CD8-positive, alpha-beta memory T cell (primary cell): Measurements from ENCODE around the gene ESRRB. TPM values are rescaled to one million over a fixed set of nuclear protein-coding genes. Genes with fewer than 3 reads are reported as not detected.

Experiments used
- CTCF ChIA-PET: fragments of 350-600 bp; sonication (Branson Sonifier 250); formaldehyde crosslinking; loops from one replicate; lab custom pipeline; 2021; ENCODE audit warnings: antibody characterized with exemption; lab: Charles Lee
- POLR2A ChIA-PET: fragments of 350-600 bp; sonication (Branson Sonifier 250); formaldehyde crosslinking; loops from one replicate; lab custom pipeline; 2021; ENCODE audit warnings: antibody characterized with exemption; lab: Charles Lee
- DNase-seq, 5 donors: peaks; one replicate each; pipeline versions ENCODE4 v3.0.0 to v3.0.0-alpha.2; 2020 to 2022; ENCODE audit warnings: mixed read lengths in 1 of 5
- H3K27ac ChIP-seq: one replicate; pipeline ENCODE4 v1.7.0; 2013; ENCODE audit warnings: low read depth, mild to moderate bottlenecking, low read length, moderate library complexity
- H3K27me3 ChIP-seq: 2 replicates; pipeline ENCODE4 v1.7.0; 2013; ENCODE audit warnings: low read length, mild to moderate bottlenecking; ENCODE audit not compliant: insufficient read depth, poor library complexity, severe bottlenecking
- H3K36me3 ChIP-seq: 2 replicates; pipeline ENCODE4 v1.7.0; 2013; ENCODE audit warnings: mild to moderate bottlenecking, low read length, moderate library complexity; ENCODE audit not compliant: insufficient read depth
- H3K4me1 ChIP-seq: 2 replicates; pipeline ENCODE4 v1.7.0; 2013; ENCODE audit warnings: mild to moderate bottlenecking, low read length, moderate library complexity; ENCODE audit not compliant: insufficient read depth
- H3K4me3 ChIP-seq: 2 replicates; pipeline ENCODE4 v1.7.0; 2013; ENCODE audit warnings: mild to moderate bottlenecking, low read length
- H3K9me3 ChIP-seq: 2 replicates; pipeline ENCODE4 v1.7.0; 2013; ENCODE audit warnings: mild to moderate bottlenecking, low read length
- H3K27ac Mint-ChIP-seq, 8 donors: one replicate each; pipeline ENCODE4 v1.8.0; 2020 to 2021; ENCODE audit warnings: mixed read lengths in 8 of 8, mild to moderate bottlenecking in 6 of 8, inconsistent platforms in 3 of 8, moderate library complexity in 3 of 8
- H3K27me3 Mint-ChIP-seq, 2 donors: one replicate each; pipeline ENCODE4 v1.8.0; 2020 to 2021; ENCODE audit warnings: mixed read lengths in 2 of 2, mild to moderate bottlenecking in 1 of 2, moderate library complexity in 1 of 2
- H3K36me3 Mint-ChIP-seq, 3 donors: one replicate each; pipeline ENCODE4 v1.8.0; 2020 to 2021; ENCODE audit warnings: mixed read lengths in 3 of 3, inconsistent platforms in 1 of 3, mild to moderate bottlenecking in 1 of 3
- H3K4me1 Mint-ChIP-seq, 3 donors: one replicate each; pipeline ENCODE4 v1.8.0; 2020 to 2021; ENCODE audit warnings: mixed read lengths in 3 of 3, inconsistent platforms in 1 of 3, mild to moderate bottlenecking in 1 of 3
- H3K4me3 Mint-ChIP-seq, 7 donors: one replicate each; pipeline ENCODE4 v1.8.0; 2020 to 2021; ENCODE audit warnings: mixed read lengths in 7 of 7, mild to moderate bottlenecking in 6 of 7, moderate library complexity in 4 of 7, inconsistent platforms in 2 of 7
- H3K9me3 Mint-ChIP-seq, 5 donors: one replicate each; pipeline ENCODE4 v1.8.0; 2020 to 2022; ENCODE audit warnings: mixed read lengths in 5 of 5, mild to moderate bottlenecking in 3 of 5, moderate library complexity in 2 of 5, inconsistent platforms in 1 of 5
- polyA plus RNA-seq: library from polyadenylated mRNA; unstranded; fragments of 300-500 nt; fragmentation: Illumina TruSeq; gene quantifications from one replicate; pipeline ENCODE4 v1.2.3, GENCODE V29; 2021
- total RNA-seq, 2 experiments: library from RNA; stranded (reverse); gene quantifications; one replicate each; pipeline ENCODE4 v1.2.3, GENCODE V29; 2021

ESRRB gene
- total and polyA plus RNA-seq, 3 experiments from 2014 or later: not detected

DNA sequence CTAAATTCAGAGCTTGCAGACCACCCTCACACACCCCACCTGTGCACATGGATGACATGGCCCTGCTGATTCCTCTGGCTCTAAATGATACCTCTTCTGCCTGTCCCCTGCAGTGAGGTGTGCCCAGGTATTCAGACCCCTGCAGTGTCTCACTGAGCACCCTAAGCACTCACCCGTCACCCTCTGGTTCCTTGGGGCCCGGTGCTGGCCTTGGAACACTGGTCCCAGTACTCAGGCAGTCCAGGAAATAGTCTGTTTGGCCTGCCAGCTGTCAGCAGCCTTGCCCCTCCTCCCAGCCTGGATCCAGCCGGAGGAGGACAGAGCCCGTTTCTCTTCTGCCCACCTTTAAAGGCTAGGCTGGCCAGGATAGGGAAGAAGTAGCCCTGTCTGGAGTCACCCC, 44.9 kb downstream of the ESRRB start:
- H3K27ac ChIP-seq: no peak overlapping the region
- peaks cover 14 to 21% of the 10 kb centered on the region in 2 donors for H3K27me3 Mint-ChIP-seq
- H3K4me3 Mint-ChIP-seq: peak overlapping the region in 1 of 7 donors; percentile 74
- no peaks in the 10 kb centered on the region for H3K36me3 ChIP-seq
- POLR2A ChIA-PET: no interaction called here
- H3K4me3 ChIP-seq: no peak overlapping the region
- peaks cover 0 to 3% (median 0%) of the 10 kb centered on the region in 3 donors for H3K36me3 Mint-ChIP-seq
- CTCF ChIA-PET: no interaction called here
- no peaks in the 10 kb centered on the region for H3K27me3 ChIP-seq
- H3K9me3 ChIP-seq: no peaks in the 10 kb centered on the region
- H3K4me1 Mint-ChIP-seq: no peaks in the 10 kb centered on the region
- H3K9me3 Mint-ChIP-seq: peaks cover 0 to 2% (median 0%) of the 10 kb centered on the region in 5 donors
- H3K27ac Mint-ChIP-seq: no peak overlapping the region
- H3K4me1 ChIP-seq: no peaks in the 10 kb centered on the region
- no peak for DNase-seq

DNA sequence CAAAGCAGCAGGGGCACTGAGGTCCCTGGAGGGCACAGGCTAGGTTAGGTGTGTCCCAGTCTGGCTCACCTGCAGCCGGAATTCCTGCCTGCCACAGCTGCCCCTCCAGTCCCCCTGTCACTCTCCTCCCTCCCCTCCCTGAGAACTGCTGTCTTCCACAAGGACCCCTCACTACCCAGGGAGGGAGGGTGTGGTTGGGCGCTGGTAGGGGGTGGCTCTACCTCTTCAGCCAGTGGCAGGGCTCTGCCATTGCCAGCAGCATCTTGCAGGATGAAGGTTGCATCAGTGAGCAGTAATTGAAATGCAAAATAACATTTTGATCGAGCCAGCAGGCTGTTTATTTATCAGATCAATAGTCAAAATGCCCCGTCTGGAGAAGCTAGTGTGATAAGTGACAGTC, 45.7 kb downstream of the ESRRB start:
- Mint-ChIP-seq H3K4me1 (no peaks in the 10 kb centered on the region), H3K27me3 (peaks cover 10 to 17% of the 10 kb centered on the region in 2 donors), H3K9me3 (peaks cover 0 to 4% (median 0%) of the 10 kb centered on the region in 5 donors), H3K36me3 (peaks cover 0 to 3% (median 0%) of the 10 kb centered on the region in 3 donors), H3K27ac (peak overlapping the region in 1 of 8 donors; percentile 84), H3K4me3 (no peak overlapping the region)
- no peak for DNase-seq
- H3K9me3 ChIP-seq: no peaks in the 10 kb centered on the region
- ChIA-PET CTCF (no interaction called here), POLR2A (no interaction called here)
- H3K4me1 ChIP-seq: no peaks in the 10 kb centered on the region
- no peaks in the 10 kb centered on the region for H3K36me3 ChIP-seq
- H3K27ac ChIP-seq: no peak overlapping the region
- no peaks in the 10 kb centered on the region for H3K27me3 ChIP-seq
- no peak overlapping the region for H3K4me3 ChIP-seq

DNA sequence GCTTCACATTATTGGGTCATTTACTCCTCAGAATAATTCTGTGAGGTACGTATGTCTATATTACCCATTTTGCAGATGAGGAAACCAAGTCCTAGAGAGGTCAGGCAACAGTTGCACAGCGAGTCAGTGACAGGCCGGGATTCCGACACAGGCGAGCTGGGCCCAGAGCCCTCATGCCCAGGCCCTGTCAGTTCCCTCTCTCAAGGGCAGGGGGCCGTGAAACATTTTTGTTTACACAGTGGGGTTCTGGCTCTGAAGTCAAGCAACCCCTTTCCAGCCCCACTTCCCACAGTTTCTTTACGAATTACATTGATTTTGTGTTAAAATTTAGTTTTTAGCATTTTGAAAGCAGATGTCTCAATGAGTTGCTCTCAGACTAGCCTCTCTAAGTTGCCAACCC, 46.7 kb downstream of the ESRRB start:
- H3K4me3 Mint-ChIP-seq: no peak overlapping the region
- no peaks in the 10 kb centered on the region for H3K27me3 ChIP-seq
- peaks cover 0 to under 1% (median 0%) of the 10 kb centered on the region in 3 donors for H3K36me3 Mint-ChIP-seq
- H3K27me3 Mint-ChIP-seq: peaks cover 6 to 7% of the 10 kb centered on the region in 2 donors
- H3K4me3 ChIP-seq: no peak overlapping the region
- no peaks in the 10 kb centered on the region for H3K36me3 ChIP-seq
- H3K9me3 Mint-ChIP-seq: peaks cover 0 to 6% (median 0%) of the 10 kb centered on the region in 5 donors
- POLR2A ChIA-PET: no interaction called here
- H3K4me1 Mint-ChIP-seq: no peaks in the 10 kb centered on the region
- CTCF ChIA-PET: no interaction called here
- H3K9me3 ChIP-seq: no peaks in the 10 kb centered on the region
- no peak overlapping the region for H3K27ac Mint-ChIP-seq
- no peak for DNase-seq
- H3K4me1 ChIP-seq: no peaks in the 10 kb centered on the region
- no peak overlapping the region for H3K27ac ChIP-seq

DNA sequence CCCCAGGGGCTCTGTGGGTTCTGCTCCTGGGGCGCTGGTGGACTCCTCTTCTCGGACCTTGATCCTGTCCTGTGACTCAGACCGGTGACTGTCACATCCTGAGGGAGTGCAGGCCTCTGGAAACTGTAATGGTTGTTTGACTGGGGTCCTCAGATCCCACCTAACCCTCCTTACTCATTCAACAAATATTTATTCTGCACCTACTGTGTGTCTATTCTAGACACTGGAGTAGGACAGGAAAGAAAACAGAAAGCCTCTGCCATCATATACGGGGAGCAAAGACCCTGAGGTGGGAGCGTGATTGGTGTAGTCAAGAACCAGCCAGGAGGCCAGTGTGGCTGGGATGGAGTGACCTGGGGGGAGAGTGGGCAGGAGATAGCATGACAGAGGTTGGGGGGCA, 47.6 kb downstream of the ESRRB start:
- DNase-seq: no peak
- H3K27ac ChIP-seq: no peak overlapping the region
- Mint-ChIP-seq H3K27me3 (peaks cover 6 to 7% of the 10 kb centered on the region in 2 donors), H3K9me3 (peaks cover 0 to 6% (median 0%) of the 10 kb centered on the region in 5 donors), H3K36me3 (no peaks in the 10 kb centered on the region), H3K4me3 (no peak overlapping the region), H3K4me1 (no peaks in the 10 kb centered on the region), H3K27ac (no peak overlapping the region)
- H3K36me3 ChIP-seq: no peaks in the 10 kb centered on the region
- no peak overlapping the region for H3K4me3 ChIP-seq
- ChIA-PET POLR2A (no interaction called here), CTCF (no interaction called here)
- H3K9me3 ChIP-seq: no peaks in the 10 kb centered on the region
- H3K4me1 ChIP-seq: no peaks in the 10 kb centered on the region
- no peaks in the 10 kb centered on the region for H3K27me3 ChIP-seq

DNA sequence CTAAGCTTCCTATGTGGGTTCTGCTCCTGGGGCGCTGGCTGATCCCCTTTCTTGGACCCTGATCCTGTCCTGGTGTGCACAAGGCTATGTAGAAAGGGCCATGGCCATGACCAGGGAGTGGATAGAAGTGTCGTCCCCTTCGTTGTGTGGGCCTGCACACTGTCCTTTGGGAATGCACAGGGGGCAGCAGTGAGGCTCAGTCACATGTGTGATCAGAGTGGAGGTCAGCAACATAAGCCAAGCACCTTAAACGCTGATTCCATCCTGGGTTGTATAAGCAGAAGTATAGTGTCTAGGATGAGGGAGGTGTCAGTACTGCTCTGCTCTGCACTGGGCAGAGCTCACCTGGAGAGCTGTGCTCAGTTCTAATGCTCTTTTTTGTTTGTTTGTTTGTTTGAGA, 48.4 kb downstream of the ESRRB start:
- H3K9me3 ChIP-seq: no peaks in the 10 kb centered on the region
- DNase-seq: no peak
- Mint-ChIP-seq H3K27me3 (peaks cover 2 to 10% of the 10 kb centered on the region in 2 donors), H3K4me3 (no peak overlapping the region), H3K9me3 (peaks cover 0 to 6% (median 0%) of the 10 kb centered on the region in 5 donors), H3K27ac (no peak overlapping the region), H3K4me1 (no peaks in the 10 kb centered on the region), H3K36me3 (no peaks in the 10 kb centered on the region)
- H3K36me3 ChIP-seq: no peaks in the 10 kb centered on the region
- ChIA-PET POLR2A (no interaction called here), CTCF (no interaction called here)
- H3K27me3 ChIP-seq: no peaks in the 10 kb centered on the region
- H3K4me3 ChIP-seq: no peak overlapping the region
- no peaks in the 10 kb centered on the region for H3K4me1 ChIP-seq
- no peak overlapping the region for H3K27ac ChIP-seq

DNA sequence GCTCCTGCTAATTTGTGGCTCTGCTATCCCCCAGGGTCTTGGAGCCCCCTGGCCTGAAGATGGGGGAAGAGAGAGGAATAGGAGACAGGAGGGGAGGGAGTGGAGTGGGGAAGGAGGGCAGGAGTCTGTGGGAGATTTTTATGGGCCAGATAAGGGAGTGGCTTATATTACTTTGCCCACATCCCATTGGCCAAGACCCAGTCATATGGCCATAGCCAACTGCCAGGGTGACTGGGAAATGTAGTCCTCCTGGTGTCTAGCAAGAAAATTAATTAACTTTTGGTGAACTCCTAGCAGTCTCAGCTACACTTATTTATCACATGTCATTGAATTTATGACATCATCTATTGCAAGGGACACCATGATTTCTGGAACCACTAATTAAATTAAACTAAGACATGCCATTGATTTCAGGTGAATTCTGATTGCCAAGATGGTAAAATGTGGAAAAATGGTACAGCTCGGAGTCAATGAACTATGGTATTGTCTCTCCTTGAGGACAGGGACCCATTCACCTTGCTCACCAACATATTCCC, 50.3 kb downstream of the ESRRB start:
- Histone ChIP-seq H3K27ac (no peak overlapping the region), H3K4me1 (no peaks in the 10 kb centered on the region), H3K4me3 (no peak overlapping the region), H3K9me3 (no peaks in the 10 kb centered on the region), H3K27me3 (no peaks in the 10 kb centered on the region), H3K36me3 (no peaks in the 10 kb centered on the region)
- Mint-ChIP-seq H3K4me1 (no peaks in the 10 kb centered on the region), H3K36me3 (no peaks in the 10 kb centered on the region), H3K27me3 (peaks cover 2 to 10% of the 10 kb centered on the region in 2 donors), H3K9me3 (peaks cover 0 to 6% (median 0%) of the 10 kb centered on the region in 5 donors), H3K27ac (no peak overlapping the region), H3K4me3 (no peak overlapping the region)
- ChIA-PET POLR2A (no interaction called here), CTCF (no interaction called here)
- no peak for DNase-seq

DNA sequence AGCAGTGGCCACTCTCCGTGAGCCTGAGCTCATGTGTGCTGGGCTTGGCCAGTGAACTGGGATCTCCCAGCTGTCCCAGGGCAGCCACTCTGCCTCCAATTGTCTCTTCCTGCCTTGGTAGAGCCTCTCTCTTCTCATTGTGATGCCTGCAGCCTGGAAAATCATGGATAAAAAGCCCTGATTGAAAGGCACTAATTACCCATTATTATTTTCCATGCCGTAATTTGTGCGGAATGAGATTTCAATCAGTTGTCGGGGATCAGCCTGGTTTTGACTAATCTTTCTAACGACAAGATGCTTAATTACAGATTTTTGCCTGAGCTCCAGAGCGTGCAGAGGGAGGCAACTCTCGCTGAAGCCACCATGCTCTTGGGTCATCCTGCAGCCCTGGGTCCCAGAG, 52.7 kb downstream of the ESRRB start:
- ChIA-PET CTCF (no interaction called here), POLR2A (no interaction called here)
- Mint-ChIP-seq H3K4me3 (no peak overlapping the region), H3K27me3 (peaks cover 9 to 28% of the 10 kb centered on the region in 2 donors), H3K4me1 (no peaks in the 10 kb centered on the region), H3K27ac (no peak overlapping the region), H3K9me3 (peaks cover 0 to 6% (median 0%) of the 10 kb centered on the region in 5 donors), H3K36me3 (no peaks in the 10 kb centered on the region)
- Histone ChIP-seq H3K36me3 (no peaks in the 10 kb centered on the region), H3K27me3 (no peaks in the 10 kb centered on the region), H3K27ac (no peak overlapping the region), H3K4me1 (no peaks in the 10 kb centered on the region), H3K4me3 (no peak overlapping the region), H3K9me3 (no peaks in the 10 kb centered on the region)
- DNase-seq: no peak

DNA sequence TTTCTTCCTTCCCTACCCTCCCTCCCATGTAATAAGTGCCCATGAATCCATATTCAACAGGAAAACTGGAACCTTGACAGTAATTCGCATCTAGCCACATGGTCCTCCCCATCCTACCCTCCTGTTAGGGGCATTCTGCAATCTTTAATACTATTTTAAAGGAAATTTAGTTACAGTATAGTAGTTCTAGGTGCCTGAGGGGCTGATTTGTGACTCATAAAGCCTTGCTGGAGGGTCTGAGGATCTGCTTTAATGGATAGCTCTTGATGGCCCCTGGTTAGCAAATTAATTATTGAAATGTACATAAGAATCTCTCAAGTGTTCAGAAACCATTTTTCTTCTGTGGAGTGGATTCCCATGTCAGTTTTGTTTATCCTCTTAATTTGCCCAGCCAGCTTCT, 54.1 kb downstream of the ESRRB start:
- no peaks in the 10 kb centered on the region for H3K4me1 ChIP-seq
- no peak overlapping the region for H3K27ac ChIP-seq
- CTCF ChIA-PET: no interaction called here
- DNase-seq: no peak
- no peaks in the 10 kb centered on the region for H3K27me3 ChIP-seq
- POLR2A ChIA-PET: no interaction called here
- no peaks in the 10 kb centered on the region for H3K9me3 ChIP-seq
- Mint-ChIP-seq H3K27ac (no peak overlapping the region), H3K36me3 (no peaks in the 10 kb centered on the region), H3K27me3 (peaks cover 13 to 28% of the 10 kb centered on the region in 2 donors), H3K4me1 (no peaks in the 10 kb centered on the region), H3K9me3 (peaks cover 0 to 6% (median 0%) of the 10 kb centered on the region in 5 donors), H3K4me3 (no peak overlapping the region)
- H3K36me3 ChIP-seq: no peaks in the 10 kb centered on the region
- no peak overlapping the region for H3K4me3 ChIP-seq
